HEK293T (cell line): ENCODE results near the gene USP43.
A peak's percentile ranks its signal among the peaks of the same experiment; 100 is the strongest.
"Not testable (repeated sequence)": the region's sequence is repeated elsewhere in the genome, so short reads cannot be mapped to it uniquely, and the experiment has no call there.

Experiments used
- CTCF ChIA-PET: fragments of 350-600 bp; formaldehyde crosslinking; extraction: SDS; loops from one replicate; lab custom pipeline; 2021; ENCODE audit warnings: antibody characterized with exemption, inconsistent platforms; lab: Yijun Ruan, JAX
- POLR2A ChIA-PET: fragments of 350-600 bp; formaldehyde crosslinking; extraction: SDS; loops from one replicate; lab custom pipeline; 2020; ENCODE audit warnings: antibody characterized with exemption, inconsistent platforms; lab: Yijun Ruan, JAX
- DNase-seq: peaks from one replicate; pipeline ENCODE4 v3.0.0; 2012; ENCODE audit warnings: mixed read lengths; ENCODE audit errors: extremely low spot score
- ARNT ChIP-seq: fragments of 450-650 bp; IDR thresholded peaks from 2 replicates; pipeline ENCODE4 v1.6.1; 2017; ENCODE audit warnings: mild to moderate bottlenecking
- CTBP1 ChIP-seq: fragments of 450-650 bp; IDR thresholded peaks from 2 replicates; pipeline ENCODE4 v1.6.1; 2016; ENCODE audit warnings: borderline replicate concordance
- ELF4 ChIP-seq: fragments of 450-650 bp; IDR thresholded peaks from 2 replicates; pipeline ENCODE4 v1.6.1; 2017; ENCODE audit warnings: antibody characterized with exemption
- FOXA1 ChIP-seq: fragments of 450-650 bp; IDR thresholded peaks from 2 replicates; pipeline ENCODE4 v1.6.1; 2016; ENCODE audit warnings: mild to moderate bottlenecking
- FOXK2 ChIP-seq: fragments of 450-650 bp; IDR thresholded peaks from 2 replicates; pipeline ENCODE4 v1.6.1; 2016; ENCODE audit warnings: mild to moderate bottlenecking
- FOXM1 ChIP-seq: fragments of 450-650 bp; IDR thresholded peaks from 2 replicates; pipeline ENCODE4 v1.6.1; 2017; ENCODE audit warnings: mild to moderate bottlenecking, borderline replicate concordance
- HDGF ChIP-seq: fragments of 450-650 bp; IDR thresholded peaks from 2 replicates; pipeline ENCODE4 v1.6.1; 2017; ENCODE audit warnings: antibody characterized with exemption, borderline replicate concordance
- L3MBTL2 ChIP-seq: fragments of 450-650 bp; conservative IDR thresholded peaks from 2 replicates; pipeline ENCODE4 v1.6.1; 2016; ENCODE audit warnings: mild to moderate bottlenecking
- LEF1 ChIP-seq: fragments of 450-650 bp; IDR thresholded peaks from 2 replicates; pipeline ENCODE4 v1.6.1; 2017; ENCODE audit warnings: mild to moderate bottlenecking, borderline replicate concordance
- NFRKB ChIP-seq: fragments of 450-650 bp; IDR thresholded peaks from 2 replicates; pipeline ENCODE4 v1.6.1; 2016; ENCODE audit warnings: mild to moderate bottlenecking, moderate library complexity
- PKNOX1 ChIP-seq: fragments of 450-650 bp; IDR thresholded peaks from 2 replicates; pipeline ENCODE4 v1.6.1; 2016
- SP1 ChIP-seq: fragments of 450-650 bp; IDR thresholded peaks from 2 replicates; pipeline ENCODE4 v1.6.1; 2017
- SUZ12 ChIP-seq: fragments of 450-650 bp; IDR thresholded peaks from 2 replicates; pipeline ENCODE4 v1.6.1; 2016; ENCODE audit warnings: mild to moderate bottlenecking
- TARDBP ChIP-seq: fragments of 450-650 bp; IDR thresholded peaks from 2 replicates; pipeline ENCODE4 v1.6.1; 2016
- ZNF384 ChIP-seq: fragments of 450-650 bp; IDR thresholded peaks from 2 replicates; pipeline ENCODE4 v1.6.1; 2016

USP43 gene

GRCh38 chr17:9644910-9645751 is at the start of gene USP43:
Gene USP43 (plus strand): TSS chr17:9645517. CDS start chr17:9645633, 116 bp downstream.
- CTCF ChIA-PET = no interaction called here
- peak; percentile 62 for DNase-seq
- TF ChIP-seq L3MBTL2 (peak; percentile 82), SP1 (no peak)
- POLR2A ChIA-PET = interaction anchor here (1.5 kb wide), 1 partner anchor 642 kb away, joined by 3 read pairs; no protein-coding TSS in a partner anchor

- CTCF ChIA-PET, DNase-seq, POLR2A ChIA-PET: not testable (repeated sequence)
These were observed 47.7 kb upstream of the USP43 start for GRCh38 chr17:9597638-9598037.

- ChIA-PET POLR2A (no interaction called here), CTCF (no interaction called here)
- DNase-seq = no peak
- TF ChIP-seq L3MBTL2 (no peak), PKNOX1 (no peak), ELF4 (no peak), LEF1 (no peak), HDGF (no peak), SP1 (no peak)
These were observed 46.7 kb upstream of the USP43 start for GRCh38 chr17:9598661-9599060.

GRCh38 chr17:9604583-9604982 is 40.7 kb upstream of the USP43 start:
- CTCF ChIA-PET, POLR2A ChIA-PET, DNase-seq: not testable (repeated sequence)

- TF ChIP-seq TARDBP = no peak
- TF ChIP-seq FOXA1 = no peak
- TF ChIP-seq CTBP1 = no peak
- no peak for TF ChIP-seq HDGF
- TF ChIP-seq LEF1 = no peak
- no peak for TF ChIP-seq FOXK2
- TF ChIP-seq FOXM1 = no peak
- TF ChIP-seq L3MBTL2 = no peak
- no peak for TF ChIP-seq SUZ12
- TF ChIP-seq NFRKB = no peak
- no peak for TF ChIP-seq ARNT
- no peak for TF ChIP-seq ZNF384
- CTCF ChIA-PET = interaction anchor here (0.7 kb wide), 1 partner anchor 29 kb away, joined by 3 read pairs; no protein-coding TSS in a partner anchor
- no peak for DNase-seq
- POLR2A ChIA-PET = no interaction called here
These were observed 38.9 kb upstream of the USP43 start for GRCh38 chr17:9606453-9606852.

GRCh38 chr17:9607058-9607457 is 38.3 kb upstream of the USP43 start:
- DNase-seq, POLR2A ChIA-PET: not testable (repeated sequence)
- CTCF ChIA-PET = interaction anchor here (0.7 kb wide), 1 partner anchor 30 kb away, joined by 3 read pairs; no protein-coding TSS in a partner anchor

- DNase-seq = no peak
- POLR2A ChIA-PET = no interaction called here
- no peak for TF ChIP-seq NFRKB
- TF ChIP-seq ZNF384 = no peak
- no peak for TF ChIP-seq FOXK2
- TF ChIP-seq SP1 = no peak
- CTCF ChIA-PET = no interaction called here
These were observed 33.8 kb upstream of the USP43 start for GRCh38 chr17:9611557-9611956.

- no peak for DNase-seq
- ChIA-PET CTCF (no interaction called here), POLR2A (no interaction called here)
- no peak for TF ChIP-seq HDGF
- no peak for TF ChIP-seq FOXA1
These were observed 33.3 kb upstream of the USP43 start for GRCh38 chr17:9612006-9612405.

- no peak for DNase-seq
- ChIA-PET CTCF (no interaction called here), POLR2A (no interaction called here)
- no peak for TF ChIP-seq FOXK2
- TF ChIP-seq CTBP1 = no peak
- TF ChIP-seq ZNF384 = no peak
These were observed 29.8 kb upstream of the USP43 start for GRCh38 chr17:9615486-9615885.

GRCh38 chr17:9622961-9623360 is 22.4 kb upstream of the USP43 start:
- TF ChIP-seq SUZ12 (no peak), ELF4 (no peak), NFRKB (no peak), ARNT (no peak), FOXK2 (no peak)
- POLR2A ChIA-PET = no interaction called here
- CTCF ChIA-PET = no interaction called here
- DNase-seq = no peak
